Central memory CD8-positive, alpha-beta T cell (primary cell): Measurements from ENCODE around the gene CXCL1.

Experiments
- ATAC-seq: fragments of 150-1000 bp; cut with Tn5 transposase; replicated peaks from 2 replicates; pipeline ENCODE4 v1.10.0; 2022; ENCODE audit warnings: mild to moderate bottlenecking, moderate FRiP score, moderate number of reproducible peaks; ENCODE audit not compliant: poor library complexity, severe bottlenecking; ENCODE audit errors: extremely low read depth
- DNase-seq, 2 donors: peaks; one replicate each; pipeline ENCODE4 v3.0.0; 2021; ENCODE audit warnings: low spot score in 2 of 2
- H3K27ac Mint-ChIP-seq: one replicate; pipeline ENCODE4 v1.8.0; 2022; ENCODE audit warnings: low read depth, mild to moderate bottlenecking, moderate library complexity, mixed read lengths
- H3K27me3 Mint-ChIP-seq: one replicate; pipeline ENCODE4 v1.8.0; 2022; ENCODE audit warnings: mixed read lengths
- H3K36me3 Mint-ChIP-seq: one replicate; pipeline ENCODE4 v1.8.0; 2022; ENCODE audit warnings: mild to moderate bottlenecking, moderate library complexity, mixed read lengths; ENCODE audit not compliant: insufficient read depth
- H3K4me1 Mint-ChIP-seq: one replicate; pipeline ENCODE4 v1.8.0; 2022; ENCODE audit warnings: mixed read lengths
- H3K4me3 Mint-ChIP-seq: one replicate; pipeline ENCODE4 v1.8.0; 2022; ENCODE audit warnings: mild to moderate bottlenecking, moderate library complexity, mixed read lengths
- H3K9me3 Mint-ChIP-seq: one replicate; pipeline ENCODE4 v1.8.0; 2022; ENCODE audit warnings: mixed read lengths

CXCL1 gene

DNA sequence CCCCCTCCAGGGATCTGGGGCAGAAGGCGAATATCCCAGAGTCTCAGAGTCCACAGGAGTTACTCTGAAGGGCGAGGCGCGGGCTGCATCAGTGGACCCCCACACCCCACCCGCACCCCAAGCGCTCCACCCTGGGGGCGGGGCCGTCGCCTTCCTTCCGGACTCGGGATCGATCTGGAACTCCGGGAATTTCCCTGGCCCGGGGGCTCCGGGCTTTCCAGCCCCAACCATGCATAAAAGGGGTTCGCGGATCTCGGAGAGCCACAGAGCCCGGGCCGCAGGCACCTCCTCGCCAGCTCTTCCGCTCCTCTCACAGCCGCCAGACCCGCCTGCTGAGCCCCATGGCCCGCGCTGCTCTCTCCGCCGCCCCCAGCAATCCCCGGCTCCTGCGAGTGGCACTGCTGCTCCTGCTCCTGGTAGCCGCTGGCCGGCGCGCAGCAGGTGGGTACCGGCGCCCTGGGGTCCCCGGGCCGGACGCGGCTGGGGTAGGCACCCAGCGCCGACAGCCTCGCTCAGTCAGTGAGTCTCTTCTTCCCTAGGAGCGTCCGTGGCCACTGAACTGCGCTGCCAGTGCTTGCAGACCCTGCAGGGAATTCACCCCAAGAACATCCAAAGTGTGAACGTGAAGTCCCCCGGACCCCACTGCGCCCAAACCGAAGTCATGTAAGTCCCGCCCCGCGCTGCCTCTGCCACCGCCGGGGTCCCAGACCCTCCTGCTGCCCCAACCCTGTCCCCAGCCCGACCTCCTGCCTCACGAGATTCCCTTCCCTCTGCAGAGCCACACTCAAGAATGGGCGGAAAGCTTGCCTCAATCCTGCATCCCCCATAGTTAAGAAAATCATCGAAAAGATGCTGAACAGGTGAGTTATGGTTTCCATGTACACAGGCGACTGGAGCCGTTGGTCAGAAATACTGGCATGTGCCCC lies at the start of gene CXCL1:
TSS of gene CXCL1 (plus strand) at position 264 of the 926 bp plus-strand sequence. CDS start at position 342, 78 bp downstream.
- no peak for DNase-seq
- no peaks in the 10 kb centered on the region for H3K4me1 Mint-ChIP-seq
- H3K9me3 Mint-ChIP-seq, result peaks cover 9% of the 10 kb centered on the region
- no peak within 1 kb of the TSS for H3K4me3 Mint-ChIP-seq
- H3K36me3 Mint-ChIP-seq, result no peaks in the 10 kb centered on the region
- ATAC-seq, result no peak
- peaks cover 9% of the 10 kb centered on the region for H3K27me3 Mint-ChIP-seq
- H3K27ac Mint-ChIP-seq, result no peak within 1 kb of the TSS

DNA sequence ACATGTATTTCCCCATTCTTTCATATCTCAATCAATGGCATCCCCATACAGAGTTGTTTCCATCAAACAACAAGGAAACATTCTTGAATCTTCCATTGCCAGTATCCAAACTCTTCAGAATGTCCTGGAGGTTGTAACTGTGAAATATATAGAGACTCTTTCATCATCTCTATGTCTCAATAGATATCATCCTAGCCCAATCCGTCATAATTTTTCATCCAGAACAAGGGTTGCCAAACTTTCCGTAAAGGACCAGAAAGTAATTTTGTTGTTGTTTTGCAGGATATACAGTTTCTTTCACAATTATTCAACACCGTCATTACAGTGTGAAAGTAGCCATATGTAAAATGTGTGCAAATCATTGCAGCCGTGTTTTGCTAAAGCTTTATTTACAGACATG lies 47.9 kb upstream of the CXCL1 start:
- no peak for ATAC-seq
- H3K4me1 Mint-ChIP-seq, result no peaks in the 10 kb centered on the region
- H3K9me3 Mint-ChIP-seq, result peaks cover 21% of the 10 kb centered on the region
- peaks cover 2% of the 10 kb centered on the region for H3K36me3 Mint-ChIP-seq
- H3K27ac Mint-ChIP-seq, result no peak overlapping the region
- H3K4me3 Mint-ChIP-seq, result no peak overlapping the region
- no peaks in the 10 kb centered on the region for H3K27me3 Mint-ChIP-seq
- DNase-seq, result no peak

DNA sequence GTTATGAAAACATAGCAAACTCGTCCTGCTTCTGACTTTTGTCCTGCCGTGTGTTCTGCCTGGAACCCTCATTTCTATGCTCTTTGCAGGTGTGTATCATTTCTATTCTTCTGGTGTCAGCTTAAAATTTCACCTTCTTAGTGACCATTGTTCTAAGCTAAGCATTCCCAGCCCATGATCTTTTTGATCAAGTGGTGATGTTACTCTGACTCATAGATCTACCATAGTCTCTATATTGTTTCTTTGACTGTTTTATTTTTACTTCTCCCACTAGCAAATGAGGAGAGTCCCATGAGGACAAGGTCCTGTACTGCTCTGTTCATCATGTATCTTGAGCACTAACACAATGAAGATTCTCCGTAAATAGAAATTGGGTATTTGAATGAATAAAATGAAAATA lies 46.8 kb upstream of the CXCL1 start:
- H3K36me3 Mint-ChIP-seq, result peaks cover 2% of the 10 kb centered on the region
- H3K27ac Mint-ChIP-seq, result no peak overlapping the region
- no peak overlapping the region for H3K4me3 Mint-ChIP-seq
- DNase-seq, result no peak
- no peak for ATAC-seq
- no peaks in the 10 kb centered on the region for H3K4me1 Mint-ChIP-seq
- H3K27me3 Mint-ChIP-seq, result no peaks in the 10 kb centered on the region
- peaks cover 14% of the 10 kb centered on the region for H3K9me3 Mint-ChIP-seq

DNA sequence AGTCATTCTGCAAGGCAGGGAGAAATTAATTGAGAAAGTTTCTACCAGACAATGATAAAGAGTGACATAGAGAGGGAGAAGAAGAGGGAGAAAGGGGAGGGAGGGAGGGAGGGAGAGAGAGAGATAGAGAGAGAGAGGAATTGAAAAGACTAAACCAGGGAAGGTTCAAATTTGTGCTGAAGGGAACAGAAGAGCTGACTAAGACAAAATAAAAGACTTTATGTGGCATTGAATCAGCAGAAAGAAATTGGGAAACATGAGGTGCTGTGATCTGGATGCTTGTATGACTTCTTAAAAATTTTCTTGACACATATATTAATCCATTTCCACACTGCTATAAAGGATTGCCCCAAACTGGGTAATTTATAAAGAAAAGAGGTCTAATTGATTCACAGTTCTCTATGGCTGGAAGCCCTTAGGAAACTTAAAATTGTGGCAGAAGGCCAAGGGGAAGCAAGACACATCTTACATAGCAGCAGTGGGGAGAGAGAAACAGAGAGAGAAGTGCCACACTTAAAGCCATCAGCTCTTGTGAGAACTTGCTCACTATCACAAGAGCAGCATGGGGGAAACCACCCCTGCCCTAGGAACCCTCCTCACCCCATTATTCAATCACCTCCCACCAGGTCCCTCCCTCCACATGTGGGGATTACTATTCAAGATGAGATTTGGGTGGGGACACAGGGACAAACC lies 46.2 kb upstream of the CXCL1 start:
- DNase-seq (no peak), ATAC-seq (no peak)
- Mint-ChIP-seq H3K4me1 (no peaks in the 10 kb centered on the region), H3K27ac (no peak overlapping the region), H3K4me3 (no peak overlapping the region), H3K9me3 (peaks cover 9% of the 10 kb centered on the region), H3K36me3 (peaks cover 2% of the 10 kb centered on the region), H3K27me3 (no peaks in the 10 kb centered on the region)

DNA sequence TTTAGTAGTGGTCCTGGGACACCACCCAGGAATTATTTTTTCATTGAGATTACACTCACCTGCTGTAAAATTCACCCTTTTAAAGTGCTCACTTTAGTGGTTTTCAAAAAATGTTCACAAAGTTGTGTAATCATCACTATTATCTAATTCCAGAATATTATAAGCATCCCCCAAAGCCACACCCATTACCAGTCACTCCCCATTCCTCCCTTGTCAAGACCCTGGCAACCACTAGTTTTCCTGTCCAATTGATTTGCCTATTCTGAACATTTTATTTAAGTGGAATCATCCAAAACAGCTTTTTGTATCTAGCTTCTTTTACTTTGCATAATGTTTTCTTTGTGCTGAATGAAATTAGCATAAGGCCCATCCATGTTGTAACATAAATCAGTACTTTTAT lies 45.4 kb upstream of the CXCL1 start:
- DNase-seq (no peak), ATAC-seq (no peak)
- Mint-ChIP-seq H3K36me3 (peaks cover 2% of the 10 kb centered on the region), H3K4me1 (no peaks in the 10 kb centered on the region), H3K4me3 (no peak overlapping the region), H3K9me3 (peaks cover 7% of the 10 kb centered on the region), H3K27ac (no peak overlapping the region), H3K27me3 (no peaks in the 10 kb centered on the region)

DNA sequence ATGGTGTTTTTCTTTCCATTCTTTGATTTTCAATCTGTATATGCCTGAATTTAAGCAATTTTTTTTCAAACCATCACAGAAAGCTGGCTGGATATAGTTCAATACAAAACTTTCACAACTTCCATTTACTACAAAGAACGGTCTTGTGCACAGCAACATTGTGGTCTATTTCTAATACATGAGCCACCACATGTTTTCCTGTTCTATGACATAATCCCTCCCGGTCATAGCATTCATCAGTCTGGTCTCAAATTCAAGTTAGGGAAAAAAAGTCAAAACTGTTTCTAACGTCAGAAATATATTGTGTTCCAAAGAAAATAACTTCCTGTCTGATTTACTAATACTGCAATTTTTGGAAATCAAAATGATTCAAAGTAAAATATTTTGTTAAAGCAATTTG lies 40.2 kb upstream of the CXCL1 start:
- DNase-seq (no peak), ATAC-seq (no peak)
- H3K4me1 Mint-ChIP-seq, result no peaks in the 10 kb centered on the region
- H3K9me3 Mint-ChIP-seq, result no peaks in the 10 kb centered on the region
- no peaks in the 10 kb centered on the region for H3K27me3 Mint-ChIP-seq
- H3K27ac Mint-ChIP-seq, result no peak overlapping the region
- H3K36me3 Mint-ChIP-seq, result peaks cover 2% of the 10 kb centered on the region
- no peak overlapping the region for H3K4me3 Mint-ChIP-seq

DNA sequence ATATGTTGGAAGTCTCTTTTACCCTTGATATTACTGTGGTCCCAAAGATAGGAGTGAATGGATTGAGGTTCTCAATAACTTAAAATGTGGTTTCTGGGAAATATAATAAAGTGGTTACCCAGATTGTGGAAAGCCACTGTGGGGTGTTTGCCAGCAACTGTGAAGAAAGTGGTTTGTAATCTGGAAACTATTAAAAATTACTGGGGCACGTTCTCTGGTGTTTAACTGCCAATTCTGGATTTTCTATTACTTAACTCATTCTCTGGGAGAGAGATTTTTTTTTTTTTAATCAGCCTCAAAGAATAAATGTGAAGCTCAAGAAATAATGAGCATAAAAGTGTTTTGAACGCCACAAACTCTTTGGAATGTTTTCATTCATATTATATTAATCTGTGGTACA lies 37.6 kb upstream of the CXCL1 start:
- H3K9me3 Mint-ChIP-seq, result no peaks in the 10 kb centered on the region
- no peaks in the 10 kb centered on the region for H3K36me3 Mint-ChIP-seq
- H3K4me1 Mint-ChIP-seq, result no peaks in the 10 kb centered on the region
- no peak overlapping the region for H3K27ac Mint-ChIP-seq
- ATAC-seq (no peak), DNase-seq (no peak)
- no peak overlapping the region for H3K4me3 Mint-ChIP-seq
- no peaks in the 10 kb centered on the region for H3K27me3 Mint-ChIP-seq

DNA sequence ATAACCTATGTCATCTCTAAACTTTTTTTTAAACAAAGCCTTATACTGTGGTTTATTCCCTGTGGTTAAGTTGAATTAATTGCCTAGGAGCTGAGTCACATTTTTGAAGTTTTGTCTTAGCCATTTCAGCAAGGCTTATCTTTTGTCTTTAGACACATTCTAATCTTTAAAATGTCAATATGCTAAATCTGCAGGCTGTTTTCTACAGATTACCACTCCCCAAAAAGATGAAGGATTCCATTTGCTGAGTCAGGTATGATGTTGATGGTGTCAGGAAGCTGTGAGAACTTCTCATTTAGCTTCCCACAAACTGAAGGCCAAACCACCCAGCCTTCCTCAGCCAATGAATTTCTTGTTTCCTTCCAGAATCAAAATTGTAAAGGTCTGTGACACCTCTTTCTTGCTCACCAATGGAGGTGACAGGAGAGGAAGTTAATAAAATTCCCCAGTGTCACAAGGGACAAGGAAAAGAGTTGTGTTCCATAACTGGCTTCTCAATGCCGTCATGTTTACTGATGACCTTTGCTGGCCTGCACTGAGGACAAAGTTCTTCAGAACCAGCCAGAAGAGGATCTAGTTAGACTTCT lies 36.4 kb upstream of the CXCL1 start:
- H3K27ac Mint-ChIP-seq, result no peak overlapping the region
- ATAC-seq (no peak), DNase-seq (no peak)
- no peaks in the 10 kb centered on the region for H3K4me1 Mint-ChIP-seq
- no peaks in the 10 kb centered on the region for H3K27me3 Mint-ChIP-seq
- H3K4me3 Mint-ChIP-seq, result no peak overlapping the region
- H3K36me3 Mint-ChIP-seq, result no peaks in the 10 kb centered on the region
- no peaks in the 10 kb centered on the region for H3K9me3 Mint-ChIP-seq

DNA sequence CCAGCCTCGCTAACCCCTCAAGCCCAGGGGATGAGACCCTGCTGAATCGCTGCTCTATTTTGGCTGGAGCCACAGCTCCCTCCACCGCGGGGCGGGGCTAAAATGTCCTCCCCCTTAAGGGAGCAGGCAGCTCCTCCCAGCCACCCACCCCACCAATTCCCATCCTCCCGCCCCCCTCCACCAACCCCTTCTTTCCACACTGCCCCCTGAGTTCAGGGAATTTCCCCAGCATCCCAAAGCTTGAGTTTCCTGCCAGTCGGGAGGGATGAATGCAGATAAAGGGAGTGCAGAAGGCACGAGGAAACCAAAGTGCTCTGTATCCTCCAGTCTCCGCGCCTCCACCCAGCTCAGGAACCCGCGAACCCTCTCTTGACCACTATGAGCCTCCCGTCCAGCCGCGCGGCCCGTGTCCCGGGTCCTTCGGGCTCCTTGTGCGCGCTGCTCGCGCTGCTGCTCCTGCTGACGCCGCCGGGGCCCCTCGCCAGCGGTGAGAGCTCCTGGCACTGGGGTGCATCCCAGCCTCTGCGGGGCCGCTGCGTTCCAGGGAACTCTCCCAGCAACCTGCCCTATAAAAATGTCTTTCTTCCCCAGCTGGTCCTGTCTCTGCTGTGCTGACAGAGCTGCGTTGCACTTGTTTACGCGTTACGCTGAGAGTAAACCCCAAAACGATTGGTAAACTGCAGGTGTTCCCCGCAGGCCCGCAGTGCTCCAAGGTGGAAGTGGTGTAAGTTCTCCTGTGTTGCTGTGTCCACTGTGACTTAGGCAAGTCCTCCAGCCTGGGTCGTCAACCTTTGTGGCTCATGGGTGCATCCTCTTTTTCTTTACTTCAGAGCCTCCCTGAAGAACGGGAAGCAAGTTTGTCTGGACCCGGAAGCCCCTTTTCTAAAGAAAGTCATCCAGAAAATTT lies 32.6 kb upstream of the CXCL1 start, which contains the start of gene CXCL6:
TSS of gene CXCL6 (plus strand) at position 306 of the 907 bp plus-strand sequence. CDS start at position 379, 73 bp downstream.
- DNase-seq (no peak), ATAC-seq (no peak)
- H3K4me1 Mint-ChIP-seq, result no peaks in the 10 kb centered on the region
- H3K4me3 Mint-ChIP-seq, result no peak within 1 kb of the TSS
- H3K9me3 Mint-ChIP-seq, result no peaks in the 10 kb centered on the region
- no peak within 1 kb of the TSS for H3K27ac Mint-ChIP-seq
- no peaks in the 10 kb centered on the region for H3K27me3 Mint-ChIP-seq
- no peaks in the 10 kb centered on the region for H3K36me3 Mint-ChIP-seq

DNA sequence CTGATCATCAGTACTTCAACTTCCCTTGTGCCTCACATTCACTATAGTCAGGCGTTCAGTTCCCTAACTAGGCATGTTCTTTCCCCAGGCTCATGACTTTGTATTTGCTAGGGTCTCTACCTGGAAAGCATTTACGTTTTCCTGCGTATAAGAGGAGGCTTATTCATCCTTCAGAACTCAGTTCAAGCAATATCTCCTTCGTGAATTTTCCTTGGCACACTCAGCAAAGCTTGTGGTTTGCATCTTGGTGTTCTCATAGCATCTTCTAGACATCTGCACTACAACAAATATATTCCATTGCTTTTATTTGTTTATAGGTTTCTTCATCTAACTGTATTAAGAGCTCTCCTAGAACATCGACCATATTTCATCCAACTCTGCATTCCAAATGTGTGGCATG lies 30.1 kb upstream of the CXCL1 start:
- Mint-ChIP-seq H3K9me3 (no peaks in the 10 kb centered on the region), H3K4me1 (no peaks in the 10 kb centered on the region), H3K4me3 (no peak overlapping the region), H3K27me3 (no peaks in the 10 kb centered on the region), H3K36me3 (no peaks in the 10 kb centered on the region), H3K27ac (no peak overlapping the region)
- DNase-seq (no peak), ATAC-seq (no peak)

DNA sequence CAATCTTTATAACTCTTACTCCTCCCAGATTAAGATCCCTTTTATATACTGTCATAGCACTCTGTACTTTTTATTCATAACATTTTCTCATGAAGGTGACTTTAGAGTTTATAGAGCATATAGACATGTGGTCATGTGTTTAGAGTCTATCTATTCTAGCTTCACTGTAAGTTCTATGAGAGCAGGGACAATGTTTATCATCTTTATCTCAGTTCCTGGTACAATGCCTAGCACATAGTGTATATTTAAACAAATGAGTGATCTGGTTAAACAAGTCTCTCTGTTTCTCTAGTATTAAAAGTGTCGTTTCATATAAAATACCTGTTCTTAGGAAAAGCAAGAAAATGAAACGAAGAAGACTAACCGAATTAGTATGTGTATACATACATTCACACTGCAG lies 29.5 kb upstream of the CXCL1 start:
- no peak for ATAC-seq
- no peaks in the 10 kb centered on the region for H3K9me3 Mint-ChIP-seq
- H3K27ac Mint-ChIP-seq, result no peak overlapping the region

More for the DNA sequence above, 29.5 kb upstream of the CXCL1 start:
- H3K4me3 Mint-ChIP-seq, result no peak overlapping the region
- H3K4me1 Mint-ChIP-seq, result no peaks in the 10 kb centered on the region
- no peak for DNase-seq
- no peaks in the 10 kb centered on the region for H3K27me3 Mint-ChIP-seq
- H3K36me3 Mint-ChIP-seq, result no peaks in the 10 kb centered on the region
